SK-N-SH (cell line): ENCODE measurements around the gene ARL3.

ENCODE experiments used
- RAD21 ChIP-seq: IDR thresholded peaks from 2 replicates; pipeline ENCODE4 v1.6.1; 2012; ENCODE audit warnings: mild to moderate bottlenecking, low read length
- TF ChIP-seq, protein P1 (sequence below): fragments of 200-600 bp; sonication (generic); IDR thresholded peaks from 2 replicates; pipeline ENCODE4 v1.6.1; 2017; ENCODE audit warnings: antibody characterized with exemption, mild to moderate bottlenecking, moderate library complexity

DNA sequence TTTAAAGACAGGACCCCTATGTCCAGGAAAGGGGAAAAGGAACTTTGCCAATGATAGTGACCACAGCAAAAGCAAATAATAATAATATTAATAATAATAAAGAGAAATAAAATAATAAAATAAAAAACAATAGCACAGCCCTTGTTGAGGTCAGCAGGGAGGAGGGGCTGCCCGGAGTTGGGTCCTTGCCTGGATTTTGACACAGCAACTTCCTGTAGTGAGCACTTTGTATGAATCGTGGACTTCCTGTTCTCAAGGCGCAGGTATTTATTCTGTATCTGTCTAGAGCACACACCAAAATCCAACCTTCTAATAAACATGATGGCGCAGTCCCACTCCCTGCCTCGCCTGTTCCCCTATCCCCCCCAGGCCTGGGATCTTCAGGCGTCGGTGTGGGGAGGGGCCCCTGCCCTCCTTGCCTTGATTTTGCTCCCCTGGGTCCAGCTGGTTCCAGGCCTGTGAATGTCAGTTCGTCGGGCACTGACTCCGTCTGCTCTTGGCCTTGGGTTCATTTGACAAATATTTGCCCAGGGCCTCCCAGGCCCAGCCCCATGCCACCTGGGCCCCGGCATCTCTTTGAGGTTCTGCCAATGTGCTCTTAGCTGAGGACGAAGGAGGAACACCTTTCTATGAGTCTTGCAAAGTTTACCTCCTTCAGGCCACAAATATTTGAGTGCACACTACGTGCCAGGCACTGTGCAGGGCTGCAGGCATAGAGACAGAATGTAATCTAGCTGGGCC is 56.0 kb downstream of the ARL3 start:
- TF ChIP-seq, protein P1, sequence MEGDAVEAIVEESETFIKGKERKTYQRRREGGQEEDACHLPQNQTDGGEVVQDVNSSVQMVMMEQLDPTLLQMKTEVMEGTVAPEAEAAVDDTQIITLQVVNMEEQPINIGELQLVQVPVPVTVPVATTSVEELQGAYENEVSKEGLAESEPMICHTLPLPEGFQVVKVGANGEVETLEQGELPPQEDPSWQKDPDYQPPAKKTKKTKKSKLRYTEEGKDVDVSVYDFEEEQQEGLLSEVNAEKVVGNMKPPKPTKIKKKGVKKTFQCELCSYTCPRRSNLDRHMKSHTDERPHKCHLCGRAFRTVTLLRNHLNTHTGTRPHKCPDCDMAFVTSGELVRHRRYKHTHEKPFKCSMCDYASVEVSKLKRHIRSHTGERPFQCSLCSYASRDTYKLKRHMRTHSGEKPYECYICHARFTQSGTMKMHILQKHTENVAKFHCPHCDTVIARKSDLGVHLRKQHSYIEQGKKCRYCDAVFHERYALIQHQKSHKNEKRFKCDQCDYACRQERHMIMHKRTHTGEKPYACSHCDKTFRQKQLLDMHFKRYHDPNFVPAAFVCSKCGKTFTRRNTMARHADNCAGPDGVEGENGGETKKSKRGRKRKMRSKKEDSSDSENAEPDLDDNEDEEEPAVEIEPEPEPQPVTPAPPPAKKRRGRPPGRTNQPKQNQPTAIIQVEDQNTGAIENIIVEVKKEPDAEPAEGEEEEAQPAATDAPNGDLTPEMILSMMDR = no peak
- TF ChIP-seq RAD21 = no peak
